ENCODE results near the gene CHD3. TPM values are rescaled to one million over a fixed set of nuclear protein-coding genes. Genes with fewer than 3 reads are reported as not detected.

The CHD3 gene
- total and polyA plus RNA-seq, 2 of the 13 experiments (the other 11 are each of a cell fraction or from before 2014, with no cell fraction given): 2.7 to 3.7 TPM

DNA sequence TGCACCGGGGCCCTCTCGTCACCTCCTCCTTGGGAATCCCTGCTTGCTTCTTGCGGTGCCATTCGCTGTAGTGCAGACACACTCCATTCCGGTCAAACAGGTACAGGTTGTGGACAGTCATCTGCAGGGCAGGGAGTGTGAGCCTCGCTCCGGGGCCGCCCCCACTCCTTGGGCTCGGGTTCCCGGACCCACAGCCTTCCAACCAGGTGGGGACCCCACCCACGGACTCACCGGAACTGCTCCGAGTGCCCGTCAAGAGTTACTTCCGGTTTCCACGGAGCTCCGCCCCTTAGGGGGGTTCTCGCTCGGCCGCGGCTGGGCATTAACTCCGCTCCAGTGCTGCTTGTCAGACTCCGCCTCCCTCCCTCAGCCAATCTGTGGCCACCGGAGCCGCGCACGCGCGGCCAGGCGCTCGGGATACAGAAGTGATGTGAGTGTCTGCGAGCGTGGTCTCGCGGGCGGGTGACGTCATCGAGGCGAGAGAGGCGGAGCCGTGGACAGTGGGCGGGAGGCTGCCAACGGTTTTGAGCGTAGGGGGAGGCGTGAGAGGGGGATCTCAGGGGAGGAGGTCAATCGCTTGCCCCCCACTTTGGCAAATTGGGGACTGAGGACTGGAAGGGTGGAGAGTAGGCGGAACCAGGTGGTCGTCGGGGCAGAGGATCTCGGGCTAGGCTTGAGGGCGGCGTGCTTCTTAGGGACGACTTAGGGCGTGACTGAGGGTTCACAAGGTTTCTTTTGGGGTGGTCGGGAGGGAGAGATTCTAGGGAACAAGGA, 43.3 kb downstream of the CHD3 start, which contains the start of the genes CNTROB and TRAPPC1:
TSS of gene CNTROB (plus strand) at position 498 of the 774 bp plus-strand sequence. CDS start 874 bp downstream, outside the sequence.
TSS of gene TRAPPC1 (minus strand) at position 238 of the 774 bp plus-strand sequence. CDS start at position 121, 117 bp downstream.
- peaks cover 14% of the 10 kb centered on the region for H3K79me2 ChIP-seq (ENCODE audit: insufficient read depth, low read length)
- intact Hi-C loops (cut with micrococcal nuclease; ENCODE audit: unreplicated experiment): loop anchor here (5.0 kb wide), 1 partner anchor 55 kb away; no protein-coding TSS in a partner anchor
- H3K27ac ChIP-seq (ENCODE audit: extremely low read length, insufficient read depth, low read length): peak within 1 kb of the TSS; percentile 67
- BruUV-seq (replicated peaks): no TSS peak
- POLR2A ChIA-PET: interaction anchor here (0.6 to 3.6 kb wide), 12 partner anchors 8 to 125 kb away, joined by 3 to 27 read pairs (median 4); partner anchors contain the start of genes KDM6B, NAA38 and RNF227
- peak within 1 kb of the TSS; percentile 93 for H3K9ac ChIP-seq (ENCODE audit: insufficient read depth, low read depth, low read length)
- no peaks in the 10 kb centered on the region for H3K9me3 ChIP-seq (ENCODE audit: low read length)
- in situ Hi-C loops (cut with HindIII; ENCODE audit: extremely low pct_ligation_motif_present, low pct_unique_long_range_greater_than_20kb): no loop called here
- FAIRE-seq (peak; percentile 92), ATAC-seq (peak; percentile 94), DNase-seq (ENCODE audit: low spot score) (peak; percentile 97)
- peak within 1 kb of the TSS; percentile 80 to 93 (median 85) for H3K4me3 ChIP-seq (replicated peaks in 1 of 3; ENCODE audit: insufficient read depth in 1 of 3, low read depth in 2 of 3, low read length in 3 of 3)
- peaks cover 4 to 15% of the 10 kb centered on the region in 2 experiments; a peak in 4 of 5 replicates for H3K36me3 ChIP-seq (replicated peaks in 1 of 2; ENCODE audit: control insufficient read depth in 1 of 2, insufficient read depth in 2 of 2, low read length in 2 of 2)
- no peaks in the 10 kb centered on the region; a peak in 1 of 5 replicates for H3K27me3 ChIP-seq (ENCODE audit: control insufficient read depth in 1 of 2, insufficient read depth in 2 of 2, low read length in 2 of 2)
- H4K20me1 ChIP-seq (ENCODE audit: insufficient read depth, low read length): no peaks in the 10 kb centered on the region
- WGBS (ENCODE audit: low lambda C conversion rate): 2% methylated on average over 11 of the region's 55 CpGs
- peak within 1 kb of the TSS; percentile 97 for H3K4me2 ChIP-seq (ENCODE audit: low read depth, low read length)
- H2AFZ ChIP-seq (ENCODE audit: low read length): peak within 1 kb of the TSS; percentile 45
- CTCF ChIA-PET (ENCODE audit: low intra/inter-chr PET ratio, low total read pairs): no interaction called here
- peaks cover 26% of the 10 kb centered on the region for H3K4me1 ChIP-seq (ENCODE audit: insufficient read depth, low read length)
- TF ChIP-seq KDM2A (CRISPR knock-in tag; IDR thresholded peaks at IDR 0.05; ENCODE audit: borderline replicate concordance, low read depth) (peak; percentile 46), ZNF598 (CRISPR knock-in tag; IDR thresholded peaks at IDR 0.05; ENCODE audit: borderline replicate concordance) (0 out of 2 replicates have a peak, but pooled peaks have one; percentile 18), YEATS2 (CRISPR knock-in tag; IDR thresholded peaks at IDR 0.05; ENCODE audit: borderline replicate concordance) (peak; percentile 86; the same call in 1 of the 2 replicates), ATM (IDR thresholded peaks at IDR 0.05; ENCODE audit: borderline replicate concordance) (no peak), GATAD2A (CRISPR knock-in tag; IDR thresholded peaks at IDR 0.05) (peak; percentile 46; the same call in 1 of the 2 replicates), HIVEP1 (CRISPR knock-in tag; IDR thresholded peaks at IDR 0.05) (no peak; the same call in 1 of the 2 replicates), ZNF652 (CRISPR knock-in tag; IDR thresholded peaks at IDR 0.05; ENCODE audit: borderline replicate concordance, low read depth) (no peak), ZBTB34 (CRISPR knock-in tag; IDR thresholded peaks at IDR 0.05) (0 out of 2 replicates have a peak, but pooled peaks have one; percentile 34), ZBTB8A (CRISPR knock-in tag; IDR thresholded peaks at IDR 0.05; ENCODE audit: borderline replicate concordance, low read depth) (peak; percentile 37; the same call in 1 of the 2 replicates), ZKSCAN1 (IDR thresholded peaks at IDR 0.05; ENCODE audit: low read length) (peak; percentile 53), ELK4 (CRISPR knock-in tag; IDR thresholded peaks at IDR 0.05; ENCODE audit: borderline replicate concordance) (no peak), DR1 (CRISPR knock-in tag; IDR thresholded peaks at IDR 0.05) (0 out of 2 replicates have a peak, but pooled peaks have one; percentile 16), ERF (CRISPR knock-in tag; IDR thresholded peaks at IDR 0.05) (peak; percentile 84), ETS1 (CRISPR knock-in tag; IDR thresholded peaks at IDR 0.05) (no peak)
